ENCODE measurements around the gene RBM20.

RBM20 gene

DNA sequence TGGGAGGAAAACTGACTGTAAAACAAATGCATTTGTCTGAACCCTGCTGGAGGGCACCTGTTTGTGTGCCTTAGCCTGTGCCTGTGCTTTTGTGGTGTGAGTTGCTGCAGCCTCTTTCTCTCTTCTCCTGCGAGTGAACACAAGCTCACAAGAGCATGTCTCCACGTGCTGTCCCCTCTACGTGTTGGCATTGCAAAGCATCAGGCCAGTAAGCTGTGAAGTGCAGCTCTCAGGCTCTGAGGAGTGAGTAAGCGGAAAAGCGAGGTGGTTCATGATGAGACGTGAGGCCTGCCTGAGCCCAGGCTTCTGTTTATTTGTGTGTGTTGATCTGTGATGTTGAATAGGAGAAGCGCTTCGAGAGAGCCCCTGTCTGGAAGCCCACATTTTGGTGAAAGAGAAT lies 142.0 kb downstream of the RBM20 start:
- no peak overlapping the region for H3K9ac ChIP-seq (ENCODE audit: insufficient read length, low read depth)
- no peak overlapping the region for H3K4me3 ChIP-seq (ENCODE audit: insufficient read length, low read depth)
- no peaks in the 10 kb centered on the region for H3K27me3 ChIP-seq (ENCODE audit: insufficient read depth, insufficient read length)
- peaks cover 3% of the 10 kb centered on the region for H3K4me1 ChIP-seq (ENCODE audit: insufficient read depth, insufficient read length)
- no peak for TF ChIP-seq YY1 (IDR thresholded peaks at IDR 0.05; ENCODE audit: insufficient read depth, insufficient read length)
- TF ChIP-seq SUZ12 (IDR thresholded peaks at IDR 0.05; ENCODE audit: extremely low read depth, insufficient read depth, insufficient read length): no peak
- H3K36me3 ChIP-seq (ENCODE audit: insufficient read depth, insufficient read length, low read length): no peaks in the 10 kb centered on the region
- no peaks in the 10 kb centered on the region for H3K9me3 ChIP-seq (ENCODE audit: insufficient read depth, low read length)
- DNase-seq (ENCODE audit: low read depth, low spot score): no peak

DNA sequence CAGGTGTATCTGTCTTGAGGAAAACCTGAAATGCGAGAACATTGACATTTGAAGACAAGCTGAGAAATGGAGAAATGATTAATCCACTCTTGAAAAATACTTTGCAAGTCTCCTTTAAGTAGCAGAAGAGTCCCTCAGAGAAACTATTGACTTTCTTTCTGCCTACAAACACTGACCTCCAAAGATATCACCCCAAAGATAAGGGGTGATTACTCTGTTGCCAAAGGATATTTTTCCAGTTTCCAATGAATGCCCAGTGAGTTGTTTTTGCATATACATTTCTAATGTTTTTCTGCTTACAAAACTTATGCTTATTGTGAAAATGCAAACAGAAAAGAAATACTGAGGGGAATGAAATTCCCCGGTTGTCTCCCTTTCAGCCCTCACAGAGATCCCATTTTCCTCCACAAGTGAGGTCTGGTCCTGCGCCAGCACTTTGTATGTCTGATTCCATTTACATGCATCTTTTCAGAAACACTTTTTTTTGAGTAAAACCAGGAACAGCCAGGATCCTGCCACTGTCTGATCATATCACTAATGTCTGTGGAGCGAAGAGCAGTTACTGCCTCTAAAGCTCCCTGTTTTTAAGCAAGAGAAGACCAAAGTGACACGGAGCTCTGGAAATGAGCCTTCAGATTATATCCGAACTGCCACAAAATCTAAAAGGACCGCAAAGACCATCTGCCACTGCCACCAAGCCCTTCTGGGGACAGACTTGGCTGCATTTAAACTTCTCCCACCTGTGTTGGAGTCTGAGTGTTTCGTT lies 144.7 kb downstream of the RBM20 start:
- DNase-seq (ENCODE audit: low read depth, low spot score): no peak
- Histone ChIP-seq H3K4me1 (ENCODE audit: insufficient read depth, insufficient read length) (peaks cover 3% of the 10 kb centered on the region), H3K36me3 (ENCODE audit: insufficient read depth, insufficient read length, low read length) (no peaks in the 10 kb centered on the region), H3K9ac (ENCODE audit: insufficient read length, low read depth) (no peak overlapping the region), H3K9me3 (ENCODE audit: insufficient read depth, low read length) (no peaks in the 10 kb centered on the region), H3K27me3 (ENCODE audit: insufficient read depth, insufficient read length) (no peaks in the 10 kb centered on the region), H3K4me3 (ENCODE audit: insufficient read length, low read depth) (no peak overlapping the region)
- no peak for TF ChIP-seq ZNF274 (IDR thresholded peaks at IDR 0.05; ENCODE audit: low read depth, low read length)
- no peak for TF ChIP-seq YY1 (IDR thresholded peaks at IDR 0.05; ENCODE audit: insufficient read depth, insufficient read length)
- TF ChIP-seq SUZ12 (IDR thresholded peaks at IDR 0.05; ENCODE audit: extremely low read depth, insufficient read depth, insufficient read length): no peak

DNA sequence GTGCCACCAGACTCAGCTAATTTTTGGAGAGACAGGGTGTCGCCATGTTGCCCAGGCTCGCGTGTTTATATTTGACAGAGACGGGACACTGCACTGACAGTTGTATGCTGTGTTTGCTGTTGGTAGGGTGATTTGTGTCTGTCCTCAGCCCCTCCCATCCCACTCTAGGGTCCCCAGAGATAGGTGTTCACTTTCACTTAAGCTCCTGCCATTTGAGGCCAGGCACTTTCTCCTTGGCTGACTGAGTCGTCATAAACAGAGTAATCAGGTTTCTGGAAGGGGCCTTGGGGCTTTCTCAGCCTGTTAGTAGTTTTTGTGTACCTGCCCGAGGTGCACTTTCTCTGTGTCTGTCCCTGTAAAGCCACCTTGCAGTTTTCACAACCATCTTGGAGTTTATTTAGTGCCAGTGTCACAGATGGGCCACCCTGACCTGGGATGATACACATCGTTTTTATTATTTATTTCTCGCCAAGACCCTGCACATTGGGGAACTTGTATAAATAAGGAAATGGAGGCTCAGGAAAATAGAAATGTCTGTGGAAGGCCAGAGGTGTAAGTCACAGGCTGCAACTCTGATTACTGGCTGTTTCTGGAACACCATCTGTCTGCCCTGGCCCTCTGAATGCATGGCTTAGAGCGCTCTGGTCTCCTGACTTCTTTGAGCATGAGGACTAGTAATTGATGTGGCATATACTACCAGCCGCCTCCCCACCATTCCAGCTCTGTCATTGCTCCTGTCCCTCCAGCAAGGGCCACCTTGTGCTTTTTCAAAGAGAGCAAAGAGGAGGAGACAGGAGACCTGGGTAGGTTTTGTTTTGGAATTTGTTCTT lies 145.7 kb downstream of the RBM20 start:
- no peak for DNase-seq (ENCODE audit: low read depth, low spot score)
- H3K4me1 ChIP-seq (ENCODE audit: insufficient read depth, insufficient read length): peaks cover 3% of the 10 kb centered on the region
- TF ChIP-seq SUZ12 (IDR thresholded peaks at IDR 0.05; ENCODE audit: extremely low read depth, insufficient read depth, insufficient read length) (no peak), ZNF274 (IDR thresholded peaks at IDR 0.05; ENCODE audit: low read depth, low read length) (no peak), YY1 (IDR thresholded peaks at IDR 0.05; ENCODE audit: insufficient read depth, insufficient read length) (no peak)
- no peaks in the 10 kb centered on the region for H3K36me3 ChIP-seq (ENCODE audit: insufficient read depth, insufficient read length, low read length)
- no peaks in the 10 kb centered on the region for H3K9me3 ChIP-seq (ENCODE audit: insufficient read depth, low read length)
- no peak overlapping the region for H3K9ac ChIP-seq (ENCODE audit: insufficient read length, low read depth)
- no peaks in the 10 kb centered on the region for H3K27me3 ChIP-seq (ENCODE audit: insufficient read depth, insufficient read length)
- H3K4me3 ChIP-seq (ENCODE audit: insufficient read length, low read depth): no peak overlapping the region

DNA sequence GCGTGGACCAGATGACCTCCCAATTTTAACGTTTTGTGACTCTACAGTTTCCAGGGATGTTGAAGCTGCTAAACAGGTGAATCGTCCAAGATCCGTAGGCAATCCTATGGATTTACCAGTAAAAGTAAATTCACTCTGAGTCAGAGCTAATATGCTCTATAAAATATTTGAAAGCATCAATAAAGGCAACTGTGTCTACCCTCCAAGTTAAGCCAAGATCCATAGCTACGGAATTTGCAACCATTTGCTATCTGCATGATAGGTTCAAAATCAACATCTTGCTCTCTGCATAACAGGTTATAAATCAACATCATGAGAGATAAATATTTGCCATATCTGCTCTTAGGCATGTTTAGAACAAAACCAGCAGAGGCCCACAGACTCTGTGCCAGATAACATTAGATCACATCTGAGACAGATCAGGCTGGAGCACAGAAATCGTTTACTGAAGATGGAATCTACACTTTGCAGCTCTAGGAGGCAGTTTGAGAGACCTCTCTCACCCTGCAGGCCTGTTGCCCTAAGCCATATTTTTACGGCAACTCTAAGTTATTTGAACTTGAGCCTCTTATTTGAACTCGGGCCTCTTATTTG lies 146.9 kb downstream of the RBM20 start:
- H3K27me3 ChIP-seq (ENCODE audit: insufficient read depth, insufficient read length): no peaks in the 10 kb centered on the region
- no peak overlapping the region for H3K4me3 ChIP-seq (ENCODE audit: insufficient read length, low read depth)
- no peaks in the 10 kb centered on the region for H3K36me3 ChIP-seq (ENCODE audit: insufficient read depth, insufficient read length, low read length)
- no peaks in the 10 kb centered on the region for H3K9me3 ChIP-seq (ENCODE audit: insufficient read depth, low read length)
- TF ChIP-seq YY1 (IDR thresholded peaks at IDR 0.05; ENCODE audit: insufficient read depth, insufficient read length): no peak
- no peak for TF ChIP-seq ZNF274 (IDR thresholded peaks at IDR 0.05; ENCODE audit: low read depth, low read length)
- TF ChIP-seq SUZ12 (IDR thresholded peaks at IDR 0.05; ENCODE audit: extremely low read depth, insufficient read depth, insufficient read length): no peak
- no peak for DNase-seq (ENCODE audit: low read depth, low spot score)
- peaks cover 3% of the 10 kb centered on the region for H3K4me1 ChIP-seq (ENCODE audit: insufficient read depth, insufficient read length)
- no peak overlapping the region for H3K9ac ChIP-seq (ENCODE audit: insufficient read length, low read depth)

DNA sequence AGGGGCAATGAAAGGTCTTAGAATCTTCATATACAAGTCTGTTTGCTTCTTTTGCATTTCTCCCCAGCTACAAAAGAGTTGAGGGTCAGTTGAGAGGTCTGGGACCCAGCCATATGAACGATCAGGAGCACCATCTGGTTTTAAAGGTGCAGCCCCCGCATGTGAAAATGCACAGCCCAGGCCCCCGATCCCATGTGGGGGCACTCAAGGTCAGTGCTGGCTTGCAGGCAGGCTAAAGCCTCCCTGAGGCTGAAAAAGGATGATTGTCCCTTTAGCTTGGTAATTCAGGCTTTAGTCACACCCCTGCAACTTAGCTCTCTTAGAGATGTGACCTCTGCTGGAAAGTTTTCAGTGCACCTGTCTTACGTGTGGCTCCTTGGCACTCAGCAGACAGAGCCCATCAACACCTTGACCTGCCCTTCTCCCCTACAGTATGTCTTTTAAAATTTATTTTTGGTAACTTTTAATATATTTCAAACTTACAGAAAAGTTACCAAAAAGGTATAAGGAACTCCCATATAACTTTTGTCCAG lies 147.5 kb downstream of the RBM20 start:
- Histone ChIP-seq H3K4me3 (ENCODE audit: insufficient read length, low read depth) (no peak overlapping the region), H3K27me3 (ENCODE audit: insufficient read depth, insufficient read length) (no peaks in the 10 kb centered on the region), H3K9me3 (ENCODE audit: insufficient read depth, low read length) (no peaks in the 10 kb centered on the region), H3K4me1 (ENCODE audit: insufficient read depth, insufficient read length) (no peaks in the 10 kb centered on the region), H3K9ac (ENCODE audit: insufficient read length, low read depth) (no peak overlapping the region), H3K36me3 (ENCODE audit: insufficient read depth, insufficient read length, low read length) (no peaks in the 10 kb centered on the region)
- no peak for DNase-seq (ENCODE audit: low read depth, low spot score)
- TF ChIP-seq SUZ12 (IDR thresholded peaks at IDR 0.05; ENCODE audit: extremely low read depth, insufficient read depth, insufficient read length) (no peak), YY1 (IDR thresholded peaks at IDR 0.05; ENCODE audit: insufficient read depth, insufficient read length) (no peak), ZNF274 (IDR thresholded peaks at IDR 0.05; ENCODE audit: low read depth, low read length) (no peak)

DNA sequence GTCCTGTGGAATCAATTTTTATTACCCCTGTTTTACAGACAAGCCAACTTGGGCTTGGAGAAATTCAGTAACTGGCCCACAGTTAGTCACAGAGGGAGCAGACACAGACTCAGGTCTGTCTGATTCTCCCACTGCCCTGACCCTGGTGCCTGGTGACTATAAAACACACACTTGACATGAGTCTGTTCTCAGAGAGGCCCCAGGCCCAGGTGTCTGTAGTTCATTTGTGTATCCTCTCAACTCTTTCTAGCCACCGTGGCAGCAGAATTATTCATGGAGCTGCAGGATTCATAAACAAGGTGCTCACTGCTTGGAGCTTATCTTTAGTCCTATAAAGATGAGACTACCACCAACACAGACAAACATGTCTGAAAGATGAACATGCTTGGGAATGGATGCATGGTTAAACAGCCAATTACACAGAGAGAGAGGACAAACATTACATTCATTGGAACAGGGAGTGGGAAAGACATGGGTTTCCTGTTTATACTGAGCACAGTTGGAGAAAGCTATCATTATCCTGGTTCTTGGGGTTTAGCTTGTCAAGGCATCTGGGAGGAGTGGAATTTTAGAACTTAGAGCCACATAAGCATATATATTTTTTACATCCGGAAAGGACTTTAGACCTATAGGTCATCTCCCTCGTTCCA lies 148.5 kb downstream of the RBM20 start:
- no peak overlapping the region for H3K4me3 ChIP-seq (ENCODE audit: insufficient read length, low read depth)
- no peak for DNase-seq (ENCODE audit: low read depth, low spot score)
- no peak for TF ChIP-seq YY1 (IDR thresholded peaks at IDR 0.05; ENCODE audit: insufficient read depth, insufficient read length)
- TF ChIP-seq ZNF274 (IDR thresholded peaks at IDR 0.05; ENCODE audit: low read depth, low read length): no peak
- no peak for TF ChIP-seq SUZ12 (IDR thresholded peaks at IDR 0.05; ENCODE audit: extremely low read depth, insufficient read depth, insufficient read length)
- no peaks in the 10 kb centered on the region for H3K4me1 ChIP-seq (ENCODE audit: insufficient read depth, insufficient read length)
- H3K9me3 ChIP-seq (ENCODE audit: insufficient read depth, low read length): no peaks in the 10 kb centered on the region
- no peak overlapping the region for H3K9ac ChIP-seq (ENCODE audit: insufficient read length, low read depth)
- H3K27me3 ChIP-seq (ENCODE audit: insufficient read depth, insufficient read length): no peaks in the 10 kb centered on the region
- H3K36me3 ChIP-seq (ENCODE audit: insufficient read depth, insufficient read length, low read length): no peaks in the 10 kb centered on the region

All from NT2/D1 (cell line).